Kidney epithelial cell (primary cell): Measurements from ENCODE around the gene FARSA. TPM values are rescaled to one million over a fixed set of nuclear protein-coding genes. Genes with fewer than 3 reads are reported as not detected.
A peak's percentile ranks its signal among the peaks of the same experiment; 100 is the strongest.

Experiments
- DNase-seq: peaks from one replicate; pipeline ENCODE4 v3.0.0-alpha.2; 2010; ENCODE audit warnings: low read depth
- H3K27me3 ChIP-seq: 2 replicates; pipeline ENCODE4 v1.6.0; 2011; ENCODE audit warnings: low read length; ENCODE audit not compliant: control insufficient read depth, insufficient read depth
- H3K36me3 ChIP-seq: 2 replicates; pipeline ENCODE4 v1.5.1; 2011; ENCODE audit warnings: low read length; ENCODE audit not compliant: control insufficient read depth, insufficient read depth
- H3K4me3 ChIP-seq: 2 replicates; pipeline ENCODE4 v1.5.1; 2011; ENCODE audit warnings: low read depth, mild to moderate bottlenecking, control low read depth, low read length
- total RNA-seq: library from RNA; depleted of rRNA; stranded (reverse); fragments of >200 nt; gene quantifications from 2 replicates; pipeline ENCODE4 v1.2.3, GENCODE V29; 2015
- TF ChIP-seq, protein P1 (sequence below): IDR thresholded peaks from 2 replicates; pipeline ENCODE4 v1.5.1; 2011; ENCODE audit warnings: mild to moderate bottlenecking, moderate library complexity, low read length, control low read depth, inconsistent platforms; ENCODE audit not compliant: insufficient read depth, poor library complexity, severe bottlenecking

The FARSA gene
- total RNA-seq, 1 donor from 2014 or later, result 93.7 TPM

GRCh38 chr19:12881172-12881808, 52.2 kb downstream of the FARSA start, which contains the start of gene DNASE2:
TSS of gene DNASE2 (minus strand) at chr19:12881449. CDS start at chr19:12881375, 74 bp downstream.
- no peaks in the 10 kb centered on the region for H3K36me3 ChIP-seq
- peak; percentile 61 for DNase-seq
- TF ChIP-seq, protein P1, sequence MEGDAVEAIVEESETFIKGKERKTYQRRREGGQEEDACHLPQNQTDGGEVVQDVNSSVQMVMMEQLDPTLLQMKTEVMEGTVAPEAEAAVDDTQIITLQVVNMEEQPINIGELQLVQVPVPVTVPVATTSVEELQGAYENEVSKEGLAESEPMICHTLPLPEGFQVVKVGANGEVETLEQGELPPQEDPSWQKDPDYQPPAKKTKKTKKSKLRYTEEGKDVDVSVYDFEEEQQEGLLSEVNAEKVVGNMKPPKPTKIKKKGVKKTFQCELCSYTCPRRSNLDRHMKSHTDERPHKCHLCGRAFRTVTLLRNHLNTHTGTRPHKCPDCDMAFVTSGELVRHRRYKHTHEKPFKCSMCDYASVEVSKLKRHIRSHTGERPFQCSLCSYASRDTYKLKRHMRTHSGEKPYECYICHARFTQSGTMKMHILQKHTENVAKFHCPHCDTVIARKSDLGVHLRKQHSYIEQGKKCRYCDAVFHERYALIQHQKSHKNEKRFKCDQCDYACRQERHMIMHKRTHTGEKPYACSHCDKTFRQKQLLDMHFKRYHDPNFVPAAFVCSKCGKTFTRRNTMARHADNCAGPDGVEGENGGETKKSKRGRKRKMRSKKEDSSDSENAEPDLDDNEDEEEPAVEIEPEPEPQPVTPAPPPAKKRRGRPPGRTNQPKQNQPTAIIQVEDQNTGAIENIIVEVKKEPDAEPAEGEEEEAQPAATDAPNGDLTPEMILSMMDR, result no peak

DNA sequence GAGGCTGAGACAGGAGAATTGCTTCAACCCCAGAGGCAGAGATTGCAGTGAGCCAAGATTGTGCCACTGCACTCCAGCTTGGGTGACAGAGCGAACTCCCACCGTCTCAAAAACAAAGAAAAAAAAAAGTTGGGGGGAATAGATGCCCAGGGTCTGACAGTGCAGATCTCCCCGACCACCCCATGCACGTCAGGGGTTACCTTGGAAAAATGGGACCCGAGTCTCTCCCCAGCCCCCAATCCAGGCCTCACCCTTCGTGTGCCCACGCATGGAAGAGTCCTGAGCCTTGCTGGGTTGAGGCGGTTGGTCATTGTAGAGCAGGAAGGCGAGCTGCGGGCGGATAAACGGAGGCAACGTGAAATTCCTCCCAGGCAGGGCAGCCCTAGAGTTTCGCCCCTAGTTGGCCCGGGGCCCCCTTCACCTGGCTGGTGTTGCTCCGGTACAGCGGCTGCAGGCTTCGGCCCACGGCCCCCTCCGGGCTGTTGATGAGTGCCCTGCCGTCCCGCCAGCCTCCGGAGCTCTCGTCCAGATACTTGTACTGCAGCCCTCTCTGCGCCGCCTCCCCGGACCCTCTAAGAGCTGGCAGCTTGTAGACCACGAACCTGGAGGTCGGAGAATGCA, 52.9 kb downstream of the FARSA start:
- TF ChIP-seq, protein P1, result no peak
- DNase-seq, result no peak
- H3K36me3 ChIP-seq, result no peaks in the 10 kb centered on the region
- peak overlapping the region; percentile 78 for H3K4me3 ChIP-seq
- H3K27me3 ChIP-seq, result peaks cover 17% of the 10 kb centered on the region

More at GRCh38 chr19:12881172-12881808, 52.2 kb downstream of the FARSA start, which contains the start of gene DNASE2:
- Histone ChIP-seq H3K4me3 (peak within 1 kb of the TSS; percentile 78), H3K27me3 (peaks cover 23% of the 10 kb centered on the region)

DNA sequence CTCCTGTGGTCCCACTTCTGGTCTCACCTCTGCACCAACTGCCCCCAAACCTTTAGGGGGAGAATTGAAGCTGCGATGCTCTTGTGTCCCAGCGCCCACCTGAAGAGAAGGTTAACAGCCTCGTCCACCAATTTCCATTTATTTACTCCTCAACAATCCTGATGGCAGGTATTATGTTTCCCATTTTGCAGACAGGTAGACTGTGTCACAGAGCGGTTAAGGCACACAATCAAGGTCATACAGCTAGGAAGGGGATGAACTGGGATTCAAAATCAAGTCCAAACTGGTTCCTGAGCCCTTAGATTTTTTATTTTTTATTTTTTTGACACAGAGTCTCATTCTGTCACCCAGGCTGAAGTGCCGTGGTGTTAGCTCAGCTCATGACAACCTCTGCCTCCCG, 58.4 kb downstream of the FARSA start:
- Histone ChIP-seq H3K4me3 (no peak overlapping the region), H3K36me3 (no peaks in the 10 kb centered on the region), H3K27me3 (peaks cover 7% of the 10 kb centered on the region)
- TF ChIP-seq, protein P1, result no peak
- DNase-seq, result no peak

DNA sequence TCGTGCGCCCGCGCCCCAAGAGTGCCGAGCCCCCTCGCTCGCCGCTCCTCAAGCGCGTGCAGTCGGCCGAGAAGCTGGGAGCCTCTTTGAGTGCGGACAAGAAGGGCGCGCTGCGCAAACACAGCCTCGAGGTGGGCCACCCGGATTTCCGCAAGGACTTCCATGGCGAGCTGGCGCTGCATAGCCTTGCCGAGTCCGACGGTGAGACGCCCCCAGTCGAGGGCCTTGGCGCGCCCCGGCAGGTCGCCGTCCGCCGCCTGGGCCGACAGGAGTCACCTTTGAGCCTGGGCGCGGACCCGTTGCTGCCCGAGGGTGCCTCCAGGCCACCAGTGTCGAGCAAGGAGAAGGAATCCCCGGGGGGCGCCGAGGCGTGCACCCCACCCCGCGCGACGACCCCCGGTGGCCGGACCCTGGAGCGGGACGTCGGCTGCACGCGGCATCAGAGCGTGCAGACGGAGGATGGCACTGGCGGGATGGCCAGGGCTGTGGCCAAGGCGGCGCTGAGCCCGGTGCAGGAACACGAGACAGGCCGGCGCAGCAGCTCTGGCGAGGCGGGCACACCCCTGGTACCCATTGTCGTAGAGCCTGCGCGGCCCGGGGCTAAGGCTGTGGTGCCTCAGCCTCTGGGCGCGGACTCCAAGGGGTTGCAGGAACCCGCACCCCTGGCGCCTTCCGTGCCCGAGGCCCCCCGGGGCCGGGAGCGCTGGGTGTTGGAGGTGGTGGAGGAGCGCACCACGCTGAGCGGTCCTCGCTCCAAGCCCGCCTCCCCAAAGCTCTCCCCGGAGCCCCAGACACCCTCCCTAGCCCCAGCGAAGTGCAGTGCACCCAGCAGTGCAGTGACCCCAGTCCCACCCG, 59.4 kb downstream of the FARSA start:
- no peaks in the 10 kb centered on the region for H3K36me3 ChIP-seq
- no peak overlapping the region for H3K4me3 ChIP-seq
- DNase-seq, result no peak
- TF ChIP-seq, protein P1, result no peak
- peaks cover 7% of the 10 kb centered on the region for H3K27me3 ChIP-seq

- peak overlapping the region; percentile 24 for H3K4me3 ChIP-seq
- peak; percentile 47 for DNase-seq
- TF ChIP-seq, protein P1, result no peak
- no peaks in the 10 kb centered on the region for H3K36me3 ChIP-seq
- H3K27me3 ChIP-seq, result peaks cover 7% of the 10 kb centered on the region
Observed at GRCh38 chr19:12872941-12873890, 60.3 kb downstream of the FARSA start.
